Epithelial cell of alveolus of lung (primary cell): ENCODE results near the gene OR10V1. TPM values are rescaled to one million over a fixed set of nuclear protein-coding genes. Genes with fewer than 3 reads are reported as not detected.

Source experiments
- total RNA-seq: library from RNA; depleted of rRNA; stranded (reverse); fragments of >200 nt; gene quantifications from 2 replicates; pipeline ENCODE4 v1.2.1, GENCODE V29; 2015

The OR10V1 gene
- total RNA-seq = not detected in 2 replicates

DNA sequence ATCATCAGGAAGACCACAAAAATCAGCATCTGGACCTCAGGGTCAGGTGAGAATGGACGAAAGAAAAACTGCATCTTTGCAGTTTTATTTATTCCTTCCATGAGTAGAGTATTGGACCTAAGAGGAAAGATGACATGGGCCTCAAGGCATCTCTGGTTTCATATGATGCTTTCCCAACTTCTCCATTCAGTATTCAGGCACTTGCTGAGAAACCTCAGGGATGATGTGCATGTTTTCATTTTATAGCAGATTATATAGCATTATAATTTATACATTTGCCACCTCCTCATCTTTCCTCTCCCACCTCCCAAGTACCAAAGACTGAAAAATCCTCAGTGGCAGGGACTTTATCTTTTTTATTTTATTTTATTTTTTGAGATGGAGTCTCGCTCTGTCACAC lies at the start of gene OR10V1:
Gene OR10V1, minus strand, starts transcription at position 101 of the 400 bp plus-strand sequence. Its CDS starts 0 bp downstream, at position 101.

GRCh38 chr11:59754859-59755700 lies 41.4 kb upstream of the OR10V1 start, which contains the start of gene STX3:
STX3 (plus strand) TSS chr11:59755376; CDS start chr11:59755606, 230 bp downstream.

GRCh38 chr11:59668950-59669610 lies 44.6 kb downstream of the OR10V1 start, which contains the start of gene PATL1:
PATL1 (minus strand) TSS chr11:59669037; CDS start chr11:59668895, 142 bp downstream.

Other genes starting within 250 kb of the OR10V1 start
- gene OR4D10, start 240.5 kb downstream of the OR10V1 start, total RNA-seq = not detected in 2 replicates
- not detected in 2 replicates for gene OR4D11, start 210.3 kb downstream of the OR10V1 start, total RNA-seq
- not detected in 2 replicates for gene OR4D9, start 202.3 kb downstream of the OR10V1 start, total RNA-seq
- 20.7 and 29.5 TPM in 2 replicates for gene OSBP, start 98.1 kb downstream of the OR10V1 start, total RNA-seq
- 12.0 and 14.9 TPM in 2 replicates for gene PATL1, start 44.8 kb downstream of the OR10V1 start, total RNA-seq
- gene STX3, start 41.5 kb upstream of the OR10V1 start, total RNA-seq = 6.7 and 8.1 TPM in 2 replicates
- gene MRPL16, start 96.9 kb upstream of the OR10V1 start, total RNA-seq = 57.1 and 71.9 TPM in 2 replicates
- gene CBLIF, start 131.7 kb upstream of the OR10V1 start, total RNA-seq = not detected in 2 replicates
- not detected in 2 replicates for gene TCN1, start 152.6 kb upstream of the OR10V1 start, total RNA-seq
- gene OOSP3, start 164.9 kb upstream of the OR10V1 start, total RNA-seq = not detected in 2 replicates
- not detected in 2 replicates for gene OOSP1, start 224.6 kb upstream of the OR10V1 start, total RNA-seq